HG03520 (cell line): ENCODE measurements around the gene STK17B.
"Not testable (repeated sequence)": the region's sequence is repeated elsewhere in the genome, so short reads cannot be mapped to it uniquely, and the experiment has no call there.

Experiments
- ATAC-seq: cut with Tn5 transposase; IDR thresholded peaks from one replicate; pipeline ENCODE4 v1.9.1; 2021; ENCODE audit warnings: mild to moderate bottlenecking, moderate library complexity; ENCODE audit not compliant: unreplicated experiment

The STK17B gene

DNA sequence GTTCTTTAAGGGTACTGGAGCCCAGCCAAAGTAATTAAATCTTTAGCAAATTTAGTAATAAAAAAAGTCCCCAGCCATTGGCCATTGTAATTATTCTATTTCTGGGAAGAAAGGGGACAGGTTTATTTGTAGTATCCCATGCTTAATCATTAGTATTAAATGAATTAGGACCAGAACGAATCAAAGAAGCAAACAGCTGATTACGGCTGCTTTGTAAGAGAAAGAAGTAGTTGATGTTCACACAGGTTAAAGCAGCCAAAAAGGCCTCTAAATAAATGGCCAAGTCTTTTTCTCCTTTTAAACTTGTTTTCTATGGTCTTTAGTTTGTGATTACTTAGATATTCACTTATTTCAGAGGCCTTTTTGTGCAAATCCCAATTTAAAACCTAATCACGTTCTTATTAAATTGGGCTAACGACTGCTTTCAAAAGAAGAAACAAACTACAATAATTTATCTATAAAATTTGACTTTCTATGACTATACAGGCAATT lies 54.1 kb downstream of the STK17B start:
- ATAC-seq = no peak

DNA sequence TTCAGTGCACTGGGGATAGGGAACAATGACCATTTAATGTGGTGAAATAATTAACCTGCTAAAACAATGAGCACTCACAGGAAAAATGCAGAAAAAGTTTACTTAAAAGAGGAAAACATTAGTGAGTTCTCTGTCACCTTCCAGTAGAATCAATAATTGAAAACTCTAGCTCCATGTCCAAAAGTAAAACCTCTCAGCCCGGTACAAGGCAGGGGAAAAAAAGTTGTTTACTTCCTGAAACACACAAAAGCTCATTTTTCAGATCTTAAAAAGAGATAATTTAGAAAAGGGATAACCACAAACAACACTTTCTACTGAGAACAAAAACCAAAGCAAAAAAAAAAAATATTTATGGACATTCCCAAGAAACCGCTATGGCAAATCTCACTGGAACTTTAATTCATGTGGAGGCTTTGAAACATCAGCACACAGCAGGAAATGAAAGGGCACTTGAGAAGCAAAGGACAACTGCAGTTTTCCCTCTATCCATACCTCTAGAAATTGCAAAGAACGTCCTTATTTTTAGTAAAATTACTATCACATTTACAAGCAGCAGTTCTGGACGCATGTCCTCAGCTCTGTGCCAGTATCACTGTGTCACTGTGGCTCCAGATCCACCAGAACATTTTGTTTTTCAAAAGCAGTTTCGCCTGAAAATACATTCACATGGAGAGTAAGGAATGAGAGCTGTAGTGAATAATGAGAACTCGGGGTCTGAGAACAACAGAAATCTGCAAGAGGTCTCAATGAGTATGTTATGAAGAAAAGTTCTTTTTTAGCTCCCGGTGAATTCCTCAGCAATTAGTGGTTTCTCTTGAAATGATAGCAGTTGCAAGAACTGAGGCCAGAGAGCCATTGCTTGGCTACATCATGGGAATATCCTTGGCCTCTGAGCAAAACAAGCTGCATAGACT lies 58.1 kb downstream of the STK17B start:
- ATAC-seq = no peak

DNA sequence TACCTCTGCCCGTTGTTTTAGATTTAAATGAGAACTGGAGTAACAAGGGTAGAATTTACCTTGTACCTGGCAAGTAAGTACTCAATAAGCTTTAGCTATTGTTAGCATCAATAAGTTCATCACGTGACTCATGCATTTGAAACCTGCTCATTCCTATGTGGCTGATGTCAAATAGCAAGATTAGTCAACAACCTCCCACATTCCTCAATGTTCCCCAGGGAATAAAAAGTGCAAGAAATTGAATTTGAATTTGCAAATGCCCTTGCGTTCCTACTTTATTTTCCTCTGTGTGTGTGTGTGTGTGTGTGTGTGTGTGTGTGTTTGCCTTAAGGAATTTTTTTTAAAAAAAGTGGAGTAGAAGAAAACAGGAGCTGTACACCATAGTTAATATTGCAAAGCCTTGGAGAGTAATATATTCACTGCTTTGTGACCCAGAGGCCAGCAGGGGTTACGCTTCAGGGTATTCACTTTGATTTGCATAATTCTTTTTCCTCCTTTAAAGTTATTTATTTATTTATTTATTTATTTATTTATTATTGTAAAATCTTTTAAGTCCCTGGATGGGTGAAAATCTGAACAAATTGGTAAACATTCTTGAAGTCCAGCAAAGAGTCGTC lies 58.9 kb downstream of the STK17B start:
- no peak for ATAC-seq

DNA sequence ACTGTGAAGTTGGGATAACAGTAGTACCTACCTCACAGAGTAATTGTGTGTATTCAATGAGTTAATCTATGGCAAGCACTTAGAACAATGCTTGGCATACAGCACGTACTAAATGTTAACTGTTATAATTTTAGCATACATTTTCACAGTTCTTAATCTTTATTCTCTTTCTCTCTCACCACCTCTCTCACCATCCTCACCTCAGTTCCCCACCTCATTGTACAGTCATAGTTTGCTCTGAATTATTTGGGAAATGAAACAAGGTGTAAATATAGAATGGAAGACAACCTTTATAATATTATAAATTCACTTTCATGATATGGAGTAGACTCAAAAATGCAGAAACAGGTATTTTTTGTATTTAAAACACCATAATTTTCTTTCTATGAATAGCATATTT lies 62.8 kb downstream of the STK17B start:
- ATAC-seq = no peak

DNA sequence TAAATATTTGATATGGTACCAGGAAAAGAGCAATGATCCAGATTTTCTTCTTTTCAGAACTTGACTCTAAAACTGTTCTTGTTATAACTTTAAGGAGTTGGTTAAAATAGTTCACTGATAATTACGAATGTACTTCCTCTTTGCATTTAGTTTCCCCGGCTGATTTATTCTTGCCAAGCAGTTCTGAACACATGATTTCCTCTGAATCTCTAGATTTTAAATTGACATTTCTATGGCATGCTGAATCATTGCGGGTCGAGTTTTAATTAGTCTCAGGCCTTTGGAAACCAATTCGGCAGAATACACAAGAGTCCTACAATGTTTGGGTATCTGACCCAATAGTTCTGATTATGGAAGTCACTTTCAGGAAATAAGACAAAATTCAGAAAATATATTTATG lies 65.4 kb downstream of the STK17B start:
- ATAC-seq = no peak

DNA sequence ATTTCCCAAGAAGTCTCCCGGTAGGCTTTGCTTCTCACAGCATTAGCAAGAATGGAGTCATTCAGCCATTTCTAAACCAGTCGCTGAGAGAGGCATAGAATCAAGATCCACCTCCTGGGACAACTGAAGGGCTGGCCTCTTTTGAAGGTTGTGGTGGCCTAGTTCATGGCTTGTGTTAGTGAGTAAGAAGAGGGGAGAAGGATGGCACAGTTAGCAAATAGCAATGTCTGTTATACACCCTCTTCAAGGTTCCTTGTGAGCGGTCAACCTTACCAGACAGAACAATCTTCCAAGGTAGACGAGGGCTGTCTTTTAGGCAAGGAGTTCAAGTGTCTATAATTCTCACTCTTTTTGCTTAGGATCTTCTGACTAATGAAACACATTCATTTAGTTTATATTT lies 67.3 kb downstream of the STK17B start:
- no peak for ATAC-seq

DNA sequence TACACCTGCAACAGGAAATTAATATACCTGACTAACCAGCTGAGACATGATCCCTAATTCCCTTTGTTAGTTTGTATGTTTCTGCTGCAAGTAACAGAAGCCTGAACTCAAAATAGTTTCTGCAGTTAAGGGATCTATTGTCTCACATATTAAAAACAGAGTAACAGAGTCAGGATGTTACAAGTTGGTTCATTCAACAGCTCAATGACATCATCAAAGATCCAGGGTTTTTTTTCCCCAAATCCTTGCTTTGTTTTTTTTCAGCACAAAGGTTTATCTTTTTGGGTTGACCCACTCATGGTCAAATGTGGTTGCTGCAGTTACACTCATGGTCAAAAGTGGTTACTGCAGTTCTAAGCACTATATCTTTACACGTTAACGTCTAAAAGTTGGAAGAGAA lies 67.8 kb downstream of the STK17B start:
- no peak for ATAC-seq

DNA sequence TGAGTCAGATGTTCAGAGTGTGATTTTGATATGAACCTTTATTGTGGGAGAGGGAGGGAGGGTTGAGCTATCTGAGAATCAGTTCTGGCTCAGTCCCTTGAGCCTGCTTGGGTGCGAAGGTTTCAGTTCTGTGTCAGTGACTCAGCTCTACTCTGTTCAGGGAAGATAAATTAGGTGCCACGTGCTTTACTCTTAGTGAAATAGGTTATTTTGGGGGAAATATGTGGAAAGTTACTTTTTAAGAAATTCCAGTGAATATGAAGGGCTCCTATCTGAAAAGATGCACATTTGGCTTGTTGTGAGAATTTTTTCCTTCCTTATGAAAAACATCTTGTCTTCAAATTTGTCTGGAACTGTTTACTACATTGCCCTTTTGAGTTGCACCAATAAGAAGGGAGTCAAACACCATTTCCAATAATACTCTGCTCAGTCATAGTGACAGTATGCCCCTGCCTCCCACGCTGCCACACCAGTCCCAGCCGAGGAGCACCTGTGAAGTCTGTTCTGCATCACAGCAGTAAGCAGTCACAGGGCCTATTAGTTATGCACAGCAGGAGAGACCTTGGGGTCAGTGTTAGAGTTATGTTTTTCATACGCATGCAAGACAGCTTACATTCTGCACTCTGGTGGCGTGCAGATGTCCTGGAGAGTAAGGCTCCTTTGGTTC lies 69.9 kb downstream of the STK17B start:
- peak; percentile 98 for ATAC-seq

DNA sequence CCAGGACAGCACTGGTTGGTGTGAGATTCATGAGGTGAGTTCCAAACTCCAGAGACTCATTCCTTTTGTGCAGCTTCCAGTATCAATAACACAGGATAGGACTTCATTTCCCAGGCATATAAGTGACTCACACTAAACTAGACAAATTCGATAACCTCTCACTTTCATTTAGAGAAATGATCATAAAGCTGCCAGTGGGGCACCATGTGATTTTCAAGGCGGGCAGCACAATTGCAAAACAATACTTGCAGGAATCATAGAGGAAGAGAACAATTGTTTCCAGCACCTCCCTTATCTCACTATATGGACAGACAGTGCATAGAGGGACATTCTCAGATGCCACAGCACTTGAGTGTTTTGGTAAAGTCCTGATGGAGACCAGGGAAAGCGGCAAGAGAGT lies 71.5 kb downstream of the STK17B start:
- ATAC-seq = no peak

DNA sequence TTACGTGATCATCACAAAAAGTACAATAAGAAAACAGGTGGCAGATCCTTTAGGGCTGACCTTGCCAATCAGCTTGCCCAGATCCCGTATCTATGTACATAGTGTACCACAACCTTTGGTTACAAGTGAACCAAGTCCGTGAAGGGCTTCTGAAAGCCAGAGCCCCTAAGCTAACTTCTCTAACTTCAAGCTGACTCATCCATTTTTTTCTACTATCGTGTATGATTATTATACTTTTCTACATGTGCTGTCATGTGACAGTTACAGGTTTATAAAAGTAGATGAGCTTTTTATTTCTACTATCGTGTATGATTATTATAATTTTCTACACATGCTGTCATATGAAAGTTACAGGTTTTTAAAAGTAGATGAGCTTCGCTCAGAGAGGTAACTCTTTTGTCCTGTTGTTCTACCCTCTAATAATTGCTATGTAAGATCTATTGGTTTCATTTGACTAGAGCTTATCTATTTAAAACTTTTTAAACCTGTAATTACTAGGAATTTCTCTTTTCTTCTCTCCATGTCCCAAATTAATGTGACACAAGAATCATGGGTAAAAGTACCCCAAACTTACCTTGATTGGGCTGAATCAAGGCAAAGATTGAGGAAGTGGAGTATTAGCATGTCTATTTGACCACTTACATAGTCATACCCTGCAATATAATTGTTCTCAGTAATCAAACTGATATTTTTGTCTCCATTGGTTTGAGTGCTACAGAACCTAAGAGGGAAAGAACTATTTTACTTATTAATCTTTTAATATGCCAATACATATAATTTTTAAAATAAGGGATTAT lies 73.3 kb downstream of the STK17B start:
- ATAC-seq = no peak

DNA sequence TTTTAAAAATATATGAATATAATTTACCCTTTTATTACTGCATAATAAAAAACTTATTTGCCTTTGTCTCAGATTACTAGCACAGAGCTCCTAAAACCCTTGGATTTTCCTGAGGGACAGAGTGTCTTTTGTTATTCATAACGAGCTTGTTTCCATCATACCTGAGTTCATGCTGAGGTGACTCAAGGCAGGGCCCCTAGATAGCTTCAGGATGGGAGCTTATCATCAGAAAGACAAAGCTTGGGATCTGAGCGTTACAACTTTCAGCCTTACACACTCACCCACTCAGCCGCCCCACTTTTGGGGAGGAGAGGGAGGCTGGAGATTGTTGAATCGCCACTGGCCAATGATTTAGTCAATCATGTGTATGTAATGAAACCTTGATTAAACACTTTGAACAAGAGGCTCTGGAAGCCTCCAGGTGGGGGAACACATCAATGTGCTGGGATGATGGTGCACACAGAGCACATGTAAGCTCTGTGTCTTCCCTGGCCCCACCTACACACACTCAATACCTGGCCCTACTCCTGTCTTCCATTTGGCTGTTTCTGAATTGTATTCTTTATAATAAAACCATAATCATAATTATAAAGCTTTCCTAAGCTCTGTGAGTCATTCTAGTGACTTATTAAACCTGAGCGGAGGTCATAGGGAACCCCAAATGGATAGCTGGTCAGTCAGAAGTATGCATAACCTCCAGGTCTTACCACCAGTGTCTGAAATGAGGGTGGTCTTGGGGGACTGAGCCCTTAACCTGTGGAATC lies 74.2 kb downstream of the STK17B start:
- ATAC-seq = no peak

DNA sequence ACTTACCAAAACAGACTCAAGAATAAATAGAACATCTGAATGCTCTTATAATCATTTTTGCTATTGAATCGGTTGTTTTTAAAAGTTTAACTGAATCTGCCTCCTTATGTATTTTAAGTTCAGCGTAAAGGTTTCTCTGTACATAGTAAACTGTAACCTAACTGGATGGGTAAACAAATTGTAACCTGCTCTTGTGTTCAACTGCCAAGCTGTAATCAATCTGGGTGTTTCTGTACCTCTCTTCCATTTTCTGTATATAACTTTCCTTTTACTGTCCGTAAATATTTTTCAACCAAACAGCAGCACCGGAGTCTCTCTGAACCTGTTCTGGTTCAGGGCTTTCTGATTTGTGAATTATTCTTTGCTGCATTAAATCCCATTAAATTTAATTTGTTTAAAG lies 75.1 kb downstream of the STK17B start:
- ATAC-seq = no peak

DNA sequence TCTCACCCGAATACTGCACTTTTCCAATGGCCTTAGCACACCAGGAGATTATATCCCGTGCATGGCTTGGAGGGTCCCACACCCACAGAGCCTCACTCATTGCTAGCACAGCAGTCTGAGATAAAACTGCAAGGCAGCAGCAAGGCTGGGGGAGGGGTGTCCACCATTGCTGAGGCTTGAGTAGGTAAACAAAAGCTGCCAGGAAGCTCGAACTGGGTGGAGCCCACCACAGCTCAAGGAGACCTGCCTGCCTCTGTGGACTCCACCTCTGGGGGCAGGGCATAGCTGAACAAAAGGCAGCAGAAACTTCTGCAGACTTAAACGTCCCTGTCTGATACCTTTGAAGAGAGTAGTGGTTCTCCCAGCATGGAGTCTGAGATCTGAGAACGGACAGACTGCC lies 81.9 kb downstream of the STK17B start:
- not testable (repeated sequence) for ATAC-seq

DNA sequence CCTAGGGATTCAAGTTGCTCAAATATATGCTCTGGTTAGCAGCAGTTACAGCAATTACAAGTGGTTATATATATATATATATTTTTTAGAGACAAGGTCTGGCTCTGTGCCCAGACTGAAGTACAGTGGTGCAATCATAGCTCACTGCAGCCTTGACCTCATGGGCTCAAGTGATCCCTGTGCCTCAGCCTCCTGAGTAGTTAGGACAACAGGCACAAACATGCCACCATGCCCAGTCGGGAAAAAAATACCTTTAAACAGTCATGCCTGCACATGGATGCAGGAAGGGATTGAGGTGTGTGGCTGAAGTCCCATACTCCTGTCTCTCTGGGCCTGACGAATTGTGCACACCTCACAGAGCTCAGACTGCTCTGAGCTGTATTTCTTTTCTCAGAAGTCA lies 83.2 kb downstream of the STK17B start:
- no peak for ATAC-seq

DNA sequence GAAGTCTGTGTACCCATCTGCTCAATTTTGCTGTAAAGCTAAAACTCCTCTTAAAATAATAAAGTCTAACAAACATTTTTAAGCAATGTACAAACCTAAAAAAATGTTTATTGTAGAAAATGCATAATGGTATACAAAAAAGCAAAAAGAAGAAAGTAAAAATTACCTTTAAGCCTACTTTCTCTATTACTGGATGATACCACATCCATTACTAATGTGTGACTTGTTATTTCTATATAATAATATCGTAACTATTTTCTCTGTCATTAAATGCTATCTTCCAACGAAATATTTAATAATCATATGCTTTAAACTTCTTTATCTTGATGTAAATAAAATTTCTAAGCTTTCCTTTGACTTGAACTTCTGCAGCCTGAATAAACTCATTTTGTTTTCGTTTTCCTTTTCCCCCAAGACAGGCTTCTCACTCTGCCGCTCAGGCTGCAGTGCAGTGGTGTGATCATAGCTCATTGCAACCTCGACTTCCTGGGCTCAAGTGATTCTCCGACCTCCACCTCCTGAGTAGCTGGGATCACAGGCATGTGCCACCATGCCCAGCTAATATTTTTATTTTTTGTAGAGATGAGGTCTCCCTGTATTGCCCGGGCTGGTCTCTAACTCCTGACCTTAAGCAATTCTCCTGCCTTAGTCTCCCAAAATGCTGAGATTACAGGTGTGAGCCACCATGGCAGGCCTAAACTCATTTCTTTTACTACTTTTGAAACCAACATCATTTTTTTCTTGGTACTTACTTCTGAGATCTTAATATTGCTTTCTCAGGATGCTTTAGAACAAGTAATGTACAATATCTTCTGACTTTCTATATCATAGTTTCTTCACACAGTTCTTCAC lies 84.6 kb downstream of the STK17B start:
- no peak for ATAC-seq

DNA sequence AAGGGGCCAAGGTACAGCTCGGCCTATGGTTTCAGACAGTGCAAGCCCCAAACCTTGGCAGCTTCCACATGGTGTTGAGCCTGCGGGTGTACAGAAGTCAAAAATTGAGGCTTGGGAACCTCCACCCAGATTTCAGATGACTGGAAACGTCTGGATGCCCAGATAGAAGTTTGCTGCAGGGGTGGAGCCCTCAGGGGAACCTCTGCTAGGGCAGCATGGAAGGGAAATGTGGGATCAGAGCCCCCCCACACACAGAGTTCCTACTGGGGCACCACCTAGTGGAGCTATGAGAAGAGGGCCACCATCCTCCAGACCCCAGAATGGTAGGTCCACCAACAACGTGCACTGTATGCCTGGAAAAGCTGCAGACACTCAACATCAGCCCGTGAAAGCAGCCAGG lies 87.8 kb downstream of the STK17B start:
- ATAC-seq = no peak
